Osteocyte (in vitro differentiated cells): Measurements from ENCODE around the gene WARS2. TPM values are rescaled to one million over a fixed set of nuclear protein-coding genes. Genes with fewer than 3 reads are reported as not detected.

Experiments
- DNase-seq: peaks from one replicate; pipeline ENCODE4 v3.0.0; 2021; ENCODE audit warnings: mixed read lengths; ENCODE audit not compliant: unreplicated experiment; ENCODE audit errors: extremely low spot score
- H3K27ac Mint-ChIP-seq: one replicate; pipeline ENCODE4 v1.8.0; 2021; ENCODE audit warnings: mild to moderate bottlenecking, mixed read lengths; ENCODE audit not compliant: unreplicated experiment
- H3K27me3 Mint-ChIP-seq: one replicate; pipeline ENCODE4 v1.8.0; 2021; ENCODE audit warnings: mixed read lengths; ENCODE audit not compliant: unreplicated experiment
- H3K36me3 Mint-ChIP-seq: one replicate; pipeline ENCODE4 v1.8.0; 2021; ENCODE audit warnings: mixed read lengths; ENCODE audit not compliant: unreplicated experiment
- H3K4me1 Mint-ChIP-seq: one replicate; pipeline ENCODE4 v1.8.0; 2021; ENCODE audit warnings: mixed read lengths; ENCODE audit not compliant: unreplicated experiment
- H3K4me3 Mint-ChIP-seq: one replicate; pipeline ENCODE4 v1.8.0; 2021; ENCODE audit warnings: mild to moderate bottlenecking, moderate library complexity, mixed read lengths; ENCODE audit not compliant: unreplicated experiment
- H3K9me3 Mint-ChIP-seq: one replicate; pipeline ENCODE4 v1.8.0; 2021; ENCODE audit warnings: mixed read lengths; ENCODE audit not compliant: unreplicated experiment
- CTCF ChIP-seq: fragments of 200-600 bp; sonication (generic); IDR thresholded peaks from 2 replicates; pipeline ENCODE4 v1.5.0; 2021; ENCODE audit warnings: antibody characterized with exemption, mild to moderate bottlenecking, moderate library complexity
- total RNA-seq: library from RNA; stranded (reverse); gene quantifications from 2 replicates; pipeline ENCODE4 v1.2.1, GENCODE V29; 2021

The WARS2 gene
- total RNA-seq, 1 donor from 2014 or later, result 13.2 TPM

GRCh38 chr1:118982821-118983557 lies 157.5 kb downstream of the WARS2 start:
- H3K27me3 Mint-ChIP-seq, result peaks cover 79% of the 10 kb centered on the region
- H3K36me3 Mint-ChIP-seq, result peaks cover 10% of the 10 kb centered on the region
- no peak for TF ChIP-seq CTCF
- no peaks in the 10 kb centered on the region for H3K9me3 Mint-ChIP-seq
- H3K4me1 Mint-ChIP-seq, result peaks cover 39% of the 10 kb centered on the region
- no peak overlapping the region for H3K4me3 Mint-ChIP-seq
- H3K27ac Mint-ChIP-seq, result no peak overlapping the region
- DNase-seq, result no peak

GRCh38 chr1:118982266-118982665 lies 158.2 kb downstream of the WARS2 start:
- TF ChIP-seq CTCF, result no peak
- DNase-seq, result no peak
- Mint-ChIP-seq H3K9me3 (no peaks in the 10 kb centered on the region), H3K27me3 (peaks cover 83% of the 10 kb centered on the region), H3K36me3 (peaks cover 10% of the 10 kb centered on the region), H3K4me3 (no peak overlapping the region), H3K27ac (no peak overlapping the region), H3K4me1 (peaks cover 37% of the 10 kb centered on the region)

- no peak for DNase-seq
- peaks cover 79% of the 10 kb centered on the region for H3K27me3 Mint-ChIP-seq
- peaks cover 29% of the 10 kb centered on the region for H3K4me1 Mint-ChIP-seq
- H3K4me3 Mint-ChIP-seq, result no peak overlapping the region
- H3K27ac Mint-ChIP-seq, result no peak overlapping the region
- H3K9me3 Mint-ChIP-seq, result no peaks in the 10 kb centered on the region
- H3K36me3 Mint-ChIP-seq, result peaks cover 10% of the 10 kb centered on the region
- TF ChIP-seq CTCF, result no peak
Observed at GRCh38 chr1:118981436-118981835, 159.0 kb downstream of the WARS2 start.

Other genes starting within 250 kb of the WARS2 start
- 3.1 and 4.3 TPM in 2 replicates for gene TBX15, start 152.3 kb downstream of the WARS2 start, total RNA-seq
- gene HAO2, start 228.1 kb upstream of the WARS2 start, total RNA-seq, result not detected in 2 replicates